HepG2 (cell line): ENCODE measurements around the gene PACS1. TPM values are rescaled to one million over a fixed set of nuclear protein-coding genes. Genes with fewer than 3 reads are reported as not detected.

Source experiments
- ATAC-seq: fragments of 200-7000 bp; cut with Tn5 transposase; 3 replicates; pipeline ENCODE4 v1.9.1; 2020; ENCODE audit warnings: mild to moderate bottlenecking, moderate library complexity
- BruUV-seq: library from RNA; stranded (reverse); fragments of 400-500 nt; replicated peaks from 2 replicates; lab custom pipeline; 2021; lab: Mats Ljungman, UMichigan
- CTCF ChIA-PET: fragments of 300-600 bp; formaldehyde crosslinking; extraction: SDS; loops from one replicate; lab custom pipeline; 2021; ENCODE audit warnings: low total read pairs, inconsistent platforms, low intra/inter-chr PET ratio; lab: Yijun Ruan, JAX
- POLR2A ChIA-PET: fragments of 350-600 bp; sonication (Branson Sonifier 250); formaldehyde crosslinking; loops from one replicate; lab custom pipeline; 2020; ENCODE audit warnings: antibody characterized with exemption, inconsistent platforms; lab: Yijun Ruan, JAX
- DNase-seq: peaks from one replicate; pipeline ENCODE4 v3.0.0-alpha.2; 2015; ENCODE audit warnings: low spot score
- FAIRE-seq: peaks from 3 replicates; lab custom pipeline; 2011; peaks lifted over from hg19 to GRCh38; lab: Jason Lieb, UNC
- H2AFZ ChIP-seq: one replicate; pipeline ENCODE4 v1.6.1; 2011; ENCODE audit warnings: low read length, inconsistent platforms
- H3K27ac ChIP-seq: fragments of 300-600 bp; 3 replicates; pipeline ENCODE4 v1.8.0; 2011; ENCODE audit warnings: mixed run types, mild to moderate bottlenecking, mixed read lengths, low read length, inconsistent platforms; ENCODE audit not compliant: insufficient read depth; ENCODE audit errors: extremely low read length
- H3K27me3 ChIP-seq, 2 experiments: fragments of 200-600 bp in 1 of 2; 2 replicates in 1 of 2; 3 replicates in 1 of 2; pipeline versions ENCODE4 v1.6.0 to v1.8.0; 2011; ENCODE audit warnings: low read length in 2 of 2, mild to moderate bottlenecking in 2 of 2, moderate library complexity in 2 of 2, inconsistent platforms in 1 of 2; ENCODE audit not compliant: insufficient read depth in 2 of 2, control insufficient read depth in 1 of 2
- H3K36me3 ChIP-seq, 2 experiments: fragments of 200-600 bp in 1 of 2; replicated peaks in 1 of 2; 2 replicates in 1 of 2; 3 replicates in 1 of 2; pipeline versions ENCODE4 v1.5.1 to v1.8.0; 2011; ENCODE audit warnings: low read length in 2 of 2, inconsistent platforms in 1 of 2; ENCODE audit not compliant: insufficient read depth in 2 of 2, control insufficient read depth in 1 of 2
- H3K4me1 ChIP-seq: 2 replicates; pipeline ENCODE4 v1.5.1; 2012; ENCODE audit warnings: low read length, inconsistent platforms; ENCODE audit not compliant: insufficient read depth
- H3K4me2 ChIP-seq: 2 replicates; pipeline ENCODE4 v1.6.0; 2011; ENCODE audit warnings: low read depth, low read length, inconsistent platforms
- H3K4me3 ChIP-seq, 3 experiments: fragments of 200-600 bp in 1 of 3; sonication (generic), shearing (Covaris generic) in 1 of 3; replicated peaks in 1 of 3; 2 replicates each; pipeline ENCODE4 v1.5.1; 2011 to 2016; ENCODE audit warnings: low read length in 3 of 3, inconsistent platforms in 2 of 3, low read depth in 2 of 3, mild to moderate bottlenecking in 2 of 3, control low read depth in 1 of 3, mixed read lengths in 1 of 3; ENCODE audit not compliant: insufficient read depth in 1 of 3
- H3K79me2 ChIP-seq: one replicate; pipeline ENCODE4 v1.6.1; 2011; ENCODE audit warnings: low read length, inconsistent platforms; ENCODE audit not compliant: insufficient read depth
- H3K9ac ChIP-seq: 2 replicates; pipeline ENCODE4 v1.6.0; 2011; ENCODE audit warnings: mild to moderate bottlenecking, low read depth, low read length, inconsistent platforms; ENCODE audit not compliant: insufficient read depth
- H3K9me3 ChIP-seq: 2 replicates; pipeline ENCODE4 v1.5.1; 2012; ENCODE audit warnings: mild to moderate bottlenecking, low read length
- H4K20me1 ChIP-seq: 2 replicates; pipeline ENCODE4 v1.6.0; 2011; ENCODE audit warnings: inconsistent platforms, mild to moderate bottlenecking, low read length, moderate library complexity; ENCODE audit not compliant: insufficient read depth
- DNMT3B ChIP-seq: conservative IDR thresholded peaks from 2 replicates; pipeline ENCODE4 v1.6.1; 2016; ENCODE audit warnings: missing biosample characterization, control low read depth
- GATAD1 ChIP-seq: IDR thresholded peaks from 2 replicates; pipeline ENCODE4 v1.6.1; 2016; ENCODE audit warnings: missing genetic modification reagents, missing compliant biosample characterization
- HDAC1 ChIP-seq: sonication (generic); formaldehyde crosslinking; IDR thresholded peaks from 2 replicates; pipeline ENCODE4 v1.5.1; 2020; ENCODE audit warnings: mild to moderate bottlenecking, missing genetic modification reagents
- KDM5A ChIP-seq: fragments of 200-600 bp; sonication (generic); IDR thresholded peaks from 2 replicates; pipeline ENCODE4 v1.7.0; 2018; ENCODE audit warnings: antibody characterized with exemption, mild to moderate bottlenecking, low read length, borderline replicate concordance
- MAFF ChIP-seq: IDR thresholded peaks from 2 replicates; pipeline ENCODE4 v1.6.1; 2011; ENCODE audit warnings: low read depth, low read length, improper control_type of control experiment
- MYC ChIP-seq: sonication (generic); formaldehyde crosslinking; IDR thresholded peaks from 2 replicates; pipeline ENCODE4 v1.9.0; 2021; ENCODE audit warnings: missing genetic modification reagents, borderline replicate concordance
- RAD51 ChIP-seq: fragments of 450-650 bp; IDR thresholded peaks from 2 replicates; pipeline ENCODE4 v1.6.1; 2016; ENCODE audit warnings: borderline replicate concordance
- RFXAP ChIP-seq: sonication (generic); formaldehyde crosslinking; IDR thresholded peaks from 2 replicates; pipeline ENCODE4 v1.4.0; 2020; ENCODE audit warnings: missing genetic modification reagents, borderline replicate concordance
- RXRB ChIP-seq: IDR thresholded peaks from 2 replicates; pipeline ENCODE4 v1.6.1; 2016; ENCODE audit warnings: borderline replicate concordance, missing genetic modification reagents, missing compliant biosample characterization
- YY1 ChIP-seq: IDR thresholded peaks from 2 replicates; pipeline ENCODE4 v1.6.1; 2011; ENCODE audit warnings: low read length, low read depth, moderate library complexity, mild to moderate bottlenecking; ENCODE audit not compliant: insufficient read depth, insufficient replicate concordance
- ZKSCAN8 ChIP-seq: IDR thresholded peaks from 2 replicates; pipeline ENCODE4 v1.6.1; 2016; ENCODE audit warnings: borderline replicate concordance, missing genetic modification reagents, missing compliant biosample characterization
- ZNF331 ChIP-seq: sonication (generic); formaldehyde crosslinking; IDR thresholded peaks from 2 replicates; pipeline ENCODE4 v1.4.0; 2020; ENCODE audit warnings: missing genetic modification reagents
- WGBS: methylation state at CpG from one replicate; pipeline ENCODE4 v1.1.6; 2017; ENCODE audit warnings: low lambda C conversion rate; 5-methylcytosine and 5-hydroxymethylcytosine counted together
- in situ Hi-C: cut with HindIII; loops from 2 replicates; pipeline ENCODE4 v1.10.0; 2017; ENCODE audit warnings: low pct_unique_long_range_greater_than_20kb; ENCODE audit not compliant: extremely low pct_ligation_motif_present
- intact Hi-C: fragments of 100-400 bp; cut with micrococcal nuclease; formaldehyde crosslinking; loops from one replicate; pipeline ENCODE4 v1.10.0; 2022; ENCODE audit not compliant: unreplicated experiment
- polyA plus RNA-seq, 8 experiments: library from polyadenylated mRNA; depleted of rRNA in 3 of 8; stranded (reverse) in 7 of 8; unstranded in 1 of 8; fragments of >200 nt; fragmentation: Illumina TruSeq in 4 of 8; extraction: Trizol in 4 of 8; gene quantifications; 2 replicates each; pipeline versions ENCODE4 v1.2.1 to v1.2.3, GENCODE V29; 2011 to 2016; ENCODE audit warnings: low read depth in 4 of 8, missing spikeins in 1 of 8, mixed read lengths in 1 of 8; ENCODE audit not compliant: insufficient read depth in 1 of 8
- total RNA-seq, 5 experiments: library from RNA; depleted of rRNA; stranded (reverse); fragments of >200 nt; fragmentation: Illumina TruSeq; extraction: Trizol; gene quantifications; 2 replicates each; pipeline ENCODE4 v1.2.3, GENCODE V29; 2016; ENCODE audit warnings: low read depth in 1 of 5
- TF ChIP-seq, protein P1 (sequence below): sonication (generic); formaldehyde crosslinking; IDR thresholded peaks from 2 replicates; pipeline ENCODE4 v1.4.0; 2020; ENCODE audit warnings: mild to moderate bottlenecking, missing genetic modification reagents, borderline replicate concordance
- TF ChIP-seq, protein P2 (sequence below): sonication (generic); formaldehyde crosslinking; IDR thresholded peaks from 2 replicates; pipeline ENCODE4 v1.4.0; 2020; ENCODE audit warnings: missing genetic modification reagents
- TF ChIP-seq, protein P3 (sequence below): sonication (generic); formaldehyde crosslinking; IDR thresholded peaks from 2 replicates; pipeline ENCODE4 v1.4.0; 2020; ENCODE audit warnings: low read depth, mild to moderate bottlenecking, missing genetic modification reagents

Gene PACS1
- total and polyA plus RNA-seq, 2 of the 13 experiments (the other 11 are each of a cell fraction or from before 2014, with no cell fraction given), result 7.6 to 8.6 TPM

DNA sequence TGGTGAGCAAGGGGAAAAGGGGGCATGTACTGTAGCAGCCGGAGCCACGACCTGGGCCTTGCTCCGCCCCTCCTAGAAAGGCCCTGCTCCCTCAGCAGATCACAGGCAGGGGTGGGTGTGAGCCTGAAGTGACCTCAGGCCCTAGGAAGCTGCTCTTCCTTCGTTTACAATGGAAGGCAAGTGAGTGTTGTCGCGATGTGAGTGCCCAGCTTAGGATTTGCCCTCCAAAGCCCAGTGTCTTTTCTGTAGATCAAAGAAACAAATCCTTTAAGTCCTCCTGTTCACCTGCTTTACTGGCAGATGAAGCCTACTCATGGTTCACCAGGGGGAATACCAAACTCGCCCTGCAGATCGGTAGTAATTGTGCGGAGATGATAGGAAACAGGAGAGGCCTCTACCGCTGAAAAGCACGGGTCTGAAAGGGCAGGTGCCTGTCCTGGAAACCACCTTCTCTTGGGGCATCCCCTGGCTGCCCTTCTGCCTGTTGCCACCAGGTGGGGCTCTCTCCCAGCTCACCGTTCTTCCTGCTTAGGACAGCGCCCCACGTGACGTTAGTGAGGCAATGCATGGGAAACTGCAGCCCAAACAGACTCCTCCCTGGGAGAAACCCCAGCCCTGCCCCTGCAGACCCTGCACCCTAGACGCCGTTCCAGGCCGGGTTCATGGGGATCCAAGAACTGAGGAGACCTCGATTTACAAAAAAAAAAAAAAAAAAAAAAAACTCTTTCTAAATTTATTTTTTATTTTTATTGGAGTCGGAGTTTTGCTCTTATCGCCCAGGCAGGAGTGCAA is 152.5 kb downstream of the PACS1 start:
- 22% methylated on average over 18 of the region's 21 CpGs for WGBS
- Histone ChIP-seq H2AFZ (no peak overlapping the region), H3K27ac (no peak overlapping the region)
- TF ChIP-seq MYC (CRISPR knock-in tag) (peak; percentile 55; the same call in 1 of the 2 replicates), RXRB (CRISPR knock-in tag) (peak; percentile 61; the same call in 1 of the 2 replicates), MAFF (no peak), ZNF331 (peak; percentile 66; the same call in 1 of the 2 replicates), GATAD1 (CRISPR knock-in tag) (peak; percentile 70), DNMT3B (CRISPR knock-in tag) (no peak), HDAC1 (peak; percentile 48; the same call in 1 of the 2 replicates), RFXAP (CRISPR knock-in tag) (peak; percentile 61; the same call in 1 of the 2 replicates), YY1 (peak; percentile 45), ZKSCAN8 (CRISPR knock-in tag) (peak; percentile 73; the same call in 1 of the 2 replicates), RAD51 (peak; percentile 60; the same call in 1 of the 2 replicates), KDM5A (no peak)
- TF ChIP-seq, protein P1, sequence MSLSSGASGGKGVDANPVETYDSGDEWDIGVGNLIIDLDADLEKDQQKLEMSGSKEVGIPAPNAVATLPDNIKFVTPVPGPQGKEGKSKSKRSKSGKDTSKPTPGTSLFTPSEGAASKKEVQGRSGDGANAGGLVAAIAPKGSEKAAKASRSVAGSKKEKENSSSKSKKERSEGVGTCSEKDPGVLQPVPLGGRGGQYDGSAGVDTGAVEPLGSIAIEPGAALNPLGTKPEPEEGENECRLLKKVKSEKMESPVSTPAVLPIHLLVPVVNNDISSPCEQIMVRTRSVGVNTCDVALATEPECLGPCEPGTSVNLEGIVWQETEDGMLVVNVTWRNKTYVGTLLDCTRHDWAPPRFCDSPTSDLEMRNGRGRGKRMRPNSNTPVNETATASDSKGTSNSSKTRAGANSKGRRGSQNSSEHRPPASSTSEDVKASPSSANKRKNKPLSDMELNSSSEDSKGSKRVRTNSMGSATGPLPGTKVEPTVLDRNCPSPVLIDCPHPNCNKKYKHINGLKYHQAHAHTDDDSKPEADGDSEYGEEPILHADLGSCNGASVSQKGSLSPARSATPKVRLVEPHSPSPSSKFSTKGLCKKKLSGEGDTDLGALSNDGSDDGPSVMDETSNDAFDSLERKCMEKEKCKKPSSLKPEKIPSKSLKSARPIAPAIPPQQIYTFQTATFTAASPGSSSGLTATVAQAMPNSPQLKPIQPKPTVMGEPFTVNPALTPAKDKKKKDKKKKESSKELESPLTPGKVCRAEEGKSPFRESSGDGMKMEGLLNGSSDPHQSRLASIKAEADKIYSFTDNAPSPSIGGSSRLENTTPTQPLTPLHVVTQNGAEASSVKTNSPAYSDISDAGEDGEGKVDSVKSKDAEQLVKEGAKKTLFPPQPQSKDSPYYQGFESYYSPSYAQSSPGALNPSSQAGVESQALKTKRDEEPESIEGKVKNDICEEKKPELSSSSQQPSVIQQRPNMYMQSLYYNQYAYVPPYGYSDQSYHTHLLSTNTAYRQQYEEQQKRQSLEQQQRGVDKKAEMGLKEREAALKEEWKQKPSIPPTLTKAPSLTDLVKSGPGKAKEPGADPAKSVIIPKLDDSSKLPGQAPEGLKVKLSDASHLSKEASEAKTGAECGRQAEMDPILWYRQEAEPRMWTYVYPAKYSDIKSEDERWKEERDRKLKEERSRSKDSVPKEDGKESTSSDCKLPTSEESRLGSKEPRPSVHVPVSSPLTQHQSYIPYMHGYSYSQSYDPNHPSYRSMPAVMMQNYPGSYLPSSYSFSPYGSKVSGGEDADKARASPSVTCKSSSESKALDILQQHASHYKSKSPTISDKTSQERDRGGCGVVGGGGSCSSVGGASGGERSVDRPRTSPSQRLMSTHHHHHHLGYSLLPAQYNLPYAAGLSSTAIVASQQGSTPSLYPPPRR (CRISPR knock-in tag), result no peak
- TF ChIP-seq, protein P2, sequence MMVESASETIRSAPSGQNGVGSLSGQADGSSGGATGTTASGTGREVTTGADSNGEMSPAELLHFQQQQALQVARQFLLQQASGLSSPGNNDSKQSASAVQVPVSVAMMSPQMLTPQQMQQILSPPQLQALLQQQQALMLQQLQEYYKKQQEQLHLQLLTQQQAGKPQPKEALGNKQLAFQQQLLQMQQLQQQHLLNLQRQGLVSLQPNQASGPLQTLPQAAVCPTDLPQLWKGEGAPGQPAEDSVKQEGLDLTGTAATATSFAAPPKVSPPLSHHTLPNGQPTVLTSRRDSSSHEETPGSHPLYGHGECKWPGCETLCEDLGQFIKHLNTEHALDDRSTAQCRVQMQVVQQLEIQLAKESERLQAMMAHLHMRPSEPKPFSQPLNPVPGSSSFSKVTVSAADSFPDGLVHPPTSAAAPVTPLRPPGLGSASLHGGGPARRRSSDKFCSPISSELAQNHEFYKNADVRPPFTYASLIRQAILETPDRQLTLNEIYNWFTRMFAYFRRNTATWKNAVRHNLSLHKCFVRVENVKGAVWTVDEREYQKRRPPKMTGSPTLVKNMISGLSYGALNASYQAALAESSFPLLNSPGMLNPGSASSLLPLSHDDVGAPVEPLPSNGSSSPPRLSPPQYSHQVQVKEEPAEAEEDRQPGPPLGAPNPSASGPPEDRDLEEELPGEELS, result peak; percentile 42; the same call in 1 of the 2 replicates
- TF ChIP-seq, protein P3, sequence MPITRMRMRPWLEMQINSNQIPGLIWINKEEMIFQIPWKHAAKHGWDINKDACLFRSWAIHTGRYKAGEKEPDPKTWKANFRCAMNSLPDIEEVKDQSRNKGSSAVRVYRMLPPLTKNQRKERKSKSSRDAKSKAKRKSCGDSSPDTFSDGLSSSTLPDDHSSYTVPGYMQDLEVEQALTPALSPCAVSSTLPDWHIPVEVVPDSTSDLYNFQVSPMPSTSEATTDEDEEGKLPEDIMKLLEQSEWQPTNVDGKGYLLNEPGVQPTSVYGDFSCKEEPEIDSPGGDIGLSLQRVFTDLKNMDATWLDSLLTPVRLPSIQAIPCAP (CRISPR knock-in tag), result no peak

More for the DNA sequence above, 152.5 kb downstream of the PACS1 start:
- Histone ChIP-seq H3K4me2 (0 out of 2 replicates have a peak overlapping the region, but pooled peaks have one; percentile 2), H3K9ac (no peak overlapping the region), H4K20me1 (no peaks in the 10 kb centered on the region), H3K4me1 (peaks cover 5% of the 10 kb centered on the region; the same call in 1 of the 2 replicates), H3K9me3 (no peaks in the 10 kb centered on the region), H3K4me3 (no peak overlapping the region), H3K36me3 (peaks cover 6 to 15% of the 10 kb centered on the region in 2 experiments; a peak in 3 of 5 replicates), H3K27me3 (no peaks in the 10 kb centered on the region), H3K79me2 (no peaks in the 10 kb centered on the region)
- POLR2A ChIA-PET, result interaction anchor here (1.0 to 1.1 kb wide), 2 partner anchors 45 to 67 kb away, joined by 3 to 4 read pairs; partner anchors contain the start of gene YIF1A
- FAIRE-seq (peak; percentile 90), ATAC-seq (peak; percentile 93), DNase-seq (peak; percentile 93)
- in situ Hi-C loops (no loop called here), intact Hi-C loops (loop anchor here (1.0 kb wide), 2 partner anchors 36 to 89 kb away; no protein-coding TSS in a partner anchor)
- no TSS peak for BruUV-seq
- CTCF ChIA-PET, result interaction anchor here (0.9 to 1.9 kb wide), 6 partner anchors 47 to 164 kb away, joined by 3 to 26 read pairs (median 6); partner anchors contain the start of gene RIN1
